CD4-positive, CD25-positive, alpha-beta regulatory T cell (primary cell): ENCODE measurements around the gene CRLF2. TPM values are rescaled to one million over a fixed set of nuclear protein-coding genes. Genes with fewer than 3 reads are reported as not detected.
"Not testable (repeated sequence)": the region's sequence is repeated elsewhere in the genome, so short reads cannot be mapped to it uniquely, and the experiment has no call there.

Experiments used
- ATAC-seq, 2 donors: fragments of 150-1000 bp; cut with Tn5 transposase; one replicate each; pipeline ENCODE4 v1.10.0; 2021; ENCODE audit warnings: low read depth in 2 of 2, moderate number of reproducible peaks in 2 of 2, moderate library complexity in 1 of 2
- DNase-seq, 3 donors: peaks; one replicate each; pipeline versions ENCODE4 v3.0.0 to v3.0.0-alpha.2; 2012 to 2022; ENCODE audit warnings: mixed read lengths in 1 of 3
- H3K27ac ChIP-seq: one replicate; pipeline ENCODE4 v1.7.0; 2013; ENCODE audit warnings: mild to moderate bottlenecking, low read length; ENCODE audit not compliant: insufficient read depth, poor library complexity, severe bottlenecking
- H3K27me3 ChIP-seq: one replicate; pipeline ENCODE4 v1.7.0; 2013; ENCODE audit warnings: low read length; ENCODE audit not compliant: control insufficient read depth, insufficient read depth
- H3K36me3 ChIP-seq: one replicate; pipeline ENCODE4 v1.7.0; 2013; ENCODE audit warnings: mild to moderate bottlenecking, low read length, moderate library complexity; ENCODE audit not compliant: control insufficient read depth, insufficient read depth
- H3K4me1 ChIP-seq: 2 replicates; pipeline ENCODE4 v1.7.0; 2013; ENCODE audit warnings: mild to moderate bottlenecking, low read length; ENCODE audit not compliant: insufficient read depth, control insufficient read depth, poor library complexity, severe bottlenecking
- H3K4me3 ChIP-seq: one replicate; pipeline ENCODE4 v1.7.0; 2013; ENCODE audit warnings: low read depth, mild to moderate bottlenecking, low read length, moderate library complexity
- H3K9me3 ChIP-seq, 2 experiments: 1 replicate in 1 of 2; 2 replicates in 1 of 2; pipeline ENCODE4 v1.7.0; 2013; ENCODE audit warnings: low read length in 2 of 2, mild to moderate bottlenecking in 1 of 2, moderate library complexity in 1 of 2; ENCODE audit not compliant: control insufficient read depth in 2 of 2
- H3K27ac Mint-ChIP-seq, 3 donors: one replicate each; pipeline ENCODE4 v1.8.0; 2020 to 2022; ENCODE audit warnings: mild to moderate bottlenecking in 3 of 3, mixed read lengths in 3 of 3, moderate library complexity in 2 of 3
- H3K27me3 Mint-ChIP-seq: one replicate; pipeline ENCODE4 v1.8.0; 2022; ENCODE audit warnings: mild to moderate bottlenecking, mixed read lengths
- H3K36me3 Mint-ChIP-seq: one replicate; pipeline ENCODE4 v1.8.0; 2020; ENCODE audit warnings: mixed read lengths
- H3K4me1 Mint-ChIP-seq, 4 donors: one replicate each; pipeline ENCODE4 v1.8.0; 2020 to 2022; ENCODE audit warnings: mixed read lengths in 4 of 4, mild to moderate bottlenecking in 1 of 4
- H3K4me3 Mint-ChIP-seq, 4 donors: one replicate each; pipeline ENCODE4 v1.8.0; 2020 to 2022; ENCODE audit warnings: mild to moderate bottlenecking in 4 of 4, mixed read lengths in 4 of 4, moderate library complexity in 3 of 4
- H3K9me3 Mint-ChIP-seq, 7 donors: one replicate each; pipeline ENCODE4 v1.8.0; 2020 to 2022; ENCODE audit warnings: mixed read lengths in 7 of 7, mild to moderate bottlenecking in 3 of 7, moderate library complexity in 2 of 7
- polyA plus RNA-seq, 4 donors: library from polyadenylated mRNA; unstranded; fragments of 300-500 nt; fragmentation: Illumina TruSeq; gene quantifications; one replicate each; pipeline ENCODE4 v1.2.3, GENCODE V29; 2021
- total RNA-seq: library from RNA; stranded (reverse); gene quantifications from one replicate; pipeline ENCODE4 v1.2.3, GENCODE V29; 2022

Gene CRLF2
- total and polyA plus RNA-seq, 5 donors from 2014 or later, result 1.2 to 1.4 TPM; not detected in 3

GRCh38 chrX:1173435-1173834, 39.0 kb downstream of the CRLF2 start:
- not testable (repeated sequence) for H3K9me3 Mint-ChIP-seq, DNase-seq, H3K27me3 Mint-ChIP-seq, H3K27ac ChIP-seq, H3K4me1 ChIP-seq, H3K4me3 Mint-ChIP-seq, H3K9me3 ChIP-seq, H3K36me3 Mint-ChIP-seq, H3K27ac Mint-ChIP-seq, H3K36me3 ChIP-seq, H3K4me3 ChIP-seq, H3K4me1 Mint-ChIP-seq, H3K27me3 ChIP-seq, ATAC-seq

- no peak overlapping the region for H3K27ac Mint-ChIP-seq
- Histone ChIP-seq H3K27ac (no peak overlapping the region), H3K4me3 (no peak overlapping the region), H3K27me3 (no peaks in the 10 kb centered on the region), H3K4me1 (no peaks in the 10 kb centered on the region), H3K36me3 (no peaks in the 10 kb centered on the region), H3K9me3 (no peaks in the 10 kb centered on the region)
- H3K36me3 Mint-ChIP-seq, result no peaks in the 10 kb centered on the region
- ATAC-seq (no peak), DNase-seq (no peak)
- H3K9me3 Mint-ChIP-seq, result peaks cover 0 to 5% (median 0%) of the 10 kb centered on the region in 7 donors
- H3K4me1 Mint-ChIP-seq, result peaks cover 0 to under 1% (median 0%) of the 10 kb centered on the region in 4 donors
- H3K4me3 Mint-ChIP-seq, result no peak overlapping the region
- H3K27me3 Mint-ChIP-seq, result peaks cover 6% of the 10 kb centered on the region
Observed at GRCh38 chrX:1172496-1172895, 40.0 kb downstream of the CRLF2 start.

GRCh38 chrX:1171915-1172314, 40.5 kb downstream of the CRLF2 start:
- not testable (repeated sequence) for ATAC-seq, H3K27ac Mint-ChIP-seq, H3K4me3 Mint-ChIP-seq, H3K27me3 ChIP-seq, H3K4me1 Mint-ChIP-seq, H3K36me3 Mint-ChIP-seq, H3K9me3 ChIP-seq, H3K4me1 ChIP-seq, H3K36me3 ChIP-seq, H3K9me3 Mint-ChIP-seq, H3K4me3 ChIP-seq, H3K27ac ChIP-seq, DNase-seq
- H3K27me3 Mint-ChIP-seq, result peaks cover 10% of the 10 kb centered on the region

GRCh38 chrX:1170243-1170642, 42.2 kb downstream of the CRLF2 start:
- Histone ChIP-seq H3K9me3 (no peaks in the 10 kb centered on the region), H3K4me3 (no peak overlapping the region), H3K36me3 (no peaks in the 10 kb centered on the region), H3K4me1 (no peaks in the 10 kb centered on the region), H3K27me3 (no peaks in the 10 kb centered on the region), H3K27ac (no peak overlapping the region)
- H3K4me1 Mint-ChIP-seq, result peaks cover 0 to 5% (median 2%) of the 10 kb centered on the region in 4 donors
- no peak for ATAC-seq
- no peak overlapping the region for H3K4me3 Mint-ChIP-seq
- H3K9me3 Mint-ChIP-seq, result peaks cover 0 to 4% (median 0%) of the 10 kb centered on the region in 7 donors
- no peak overlapping the region for H3K27ac Mint-ChIP-seq
- no peaks in the 10 kb centered on the region for H3K36me3 Mint-ChIP-seq
- H3K27me3 Mint-ChIP-seq, result peaks cover 14% of the 10 kb centered on the region
- no peak for DNase-seq

- H3K36me3 ChIP-seq, result no peaks in the 10 kb centered on the region
- no peaks in the 10 kb centered on the region for H3K27me3 ChIP-seq
- Mint-ChIP-seq H3K27me3 (peaks cover 16% of the 10 kb centered on the region), H3K27ac (no peak overlapping the region), H3K4me3 (no peak overlapping the region), H3K4me1 (peaks cover 0 to 7% (median 2%) of the 10 kb centered on the region in 4 donors), H3K36me3 (no peaks in the 10 kb centered on the region), H3K9me3 (peaks cover 0 to 4% (median 0%) of the 10 kb centered on the region in 7 donors)
- no peak for ATAC-seq
- H3K27ac ChIP-seq, result no peak overlapping the region
- H3K4me3 ChIP-seq, result no peak overlapping the region
- H3K4me1 ChIP-seq, result peaks cover 3% of the 10 kb centered on the region
- no peaks in the 10 kb centered on the region for H3K9me3 ChIP-seq
- DNase-seq, result no peak
Observed at GRCh38 chrX:1169189-1169588, 43.3 kb downstream of the CRLF2 start.

GRCh38 chrX:1167918-1168481, 44.4 kb downstream of the CRLF2 start:
- Histone ChIP-seq H3K27ac (no peak overlapping the region), H3K4me1 (peaks cover 3% of the 10 kb centered on the region), H3K36me3 (no peaks in the 10 kb centered on the region), H3K27me3 (no peaks in the 10 kb centered on the region), H3K4me3 (no peak overlapping the region), H3K9me3 (no peaks in the 10 kb centered on the region)
- no peak for DNase-seq
- H3K9me3 Mint-ChIP-seq, result peaks cover 0 to 5% (median 0%) of the 10 kb centered on the region in 7 donors
- H3K4me3 Mint-ChIP-seq, result peak overlapping the region in 1 of 4 donors; percentile 21
- no peak for ATAC-seq
- peak overlapping the region in 1 of 3 donors; percentile 63 for H3K27ac Mint-ChIP-seq
- H3K36me3 Mint-ChIP-seq, result no peaks in the 10 kb centered on the region
- H3K27me3 Mint-ChIP-seq, result peaks cover 26% of the 10 kb centered on the region
- H3K4me1 Mint-ChIP-seq, result peaks cover 0 to 9% (median 4%) of the 10 kb centered on the region in 4 donors

- no peak for ATAC-seq
Observed at GRCh38 chrX:1167466-1167865, 45.0 kb downstream of the CRLF2 start.

GRCh38 chrX:1165535-1166196, 46.8 kb downstream of the CRLF2 start:
- no peak overlapping the region for H3K27ac Mint-ChIP-seq
- peaks cover 30% of the 10 kb centered on the region for H3K27me3 Mint-ChIP-seq
- no peaks in the 10 kb centered on the region for H3K36me3 Mint-ChIP-seq
- peaks cover 0 to 5% (median 0%) of the 10 kb centered on the region in 7 donors for H3K9me3 Mint-ChIP-seq
- no peaks in the 10 kb centered on the region for H3K9me3 ChIP-seq
- H3K4me3 ChIP-seq, result no peak overlapping the region
- peaks cover 3% of the 10 kb centered on the region for H3K4me1 ChIP-seq
- no peaks in the 10 kb centered on the region for H3K36me3 ChIP-seq
- DNase-seq (peak in 2 of 3 donors; percentile 38 to 50), ATAC-seq (peak in 1 of 2 donors; percentile 39)
- H3K27ac ChIP-seq, result no peak overlapping the region
- H3K27me3 ChIP-seq, result no peaks in the 10 kb centered on the region
- H3K4me3 Mint-ChIP-seq, result peak overlapping the region in 1 of 4 donors; percentile 22
- peaks cover 0 to 9% (median 4%) of the 10 kb centered on the region in 4 donors for H3K4me1 Mint-ChIP-seq

More at GRCh38 chrX:1167466-1167865, 45.0 kb downstream of the CRLF2 start:
- H3K36me3 ChIP-seq, result no peaks in the 10 kb centered on the region
- DNase-seq, result peak in 2 of 3 donors; percentile 33 to 35
- Mint-ChIP-seq H3K9me3 (peaks cover 0 to 5% (median 0%) of the 10 kb centered on the region in 7 donors), H3K4me1 (peaks cover 0 to 9% (median 4%) of the 10 kb centered on the region in 4 donors), H3K27ac (no peak overlapping the region), H3K36me3 (no peaks in the 10 kb centered on the region), H3K4me3 (no peak overlapping the region), H3K27me3 (peaks cover 28% of the 10 kb centered on the region)
- H3K27ac ChIP-seq, result no peak overlapping the region
- no peaks in the 10 kb centered on the region for H3K27me3 ChIP-seq
- H3K9me3 ChIP-seq, result no peaks in the 10 kb centered on the region
- no peak overlapping the region for H3K4me3 ChIP-seq
- H3K4me1 ChIP-seq, result peaks cover 3% of the 10 kb centered on the region
